ENCODE measurements around the gene KLF2.

Gene KLF2

GRCh38 chr19:16308081-16308480, 16.5 kb upstream of the KLF2 start:
- no peak for DNase-seq

GRCh38 chr19:16309643-16310042, 15.0 kb upstream of the KLF2 start:
- DNase-seq = peak in 1 of 4 experiments; percentile 19

- peak; percentile 77 to 90 (median 85) for DNase-seq
Measured at GRCh38 chr19:16315825-16316505, 8.7 kb upstream of the KLF2 start.

GRCh38 chr19:16316506-16316882, 8.1 kb upstream of the KLF2 start:
- DNase-seq = peak; percentile 23 to 61 (median 44)

- DNase-seq = peak; percentile 33 to 55 (median 40)
Measured at GRCh38 chr19:16319481-16319880, 5.1 kb upstream of the KLF2 start.

GRCh38 chr19:16320987-16321386, 3.6 kb upstream of the KLF2 start:
- DNase-seq = no peak

GRCh38 chr19:16325161-16325527, 518 bp downstream of the KLF2 start:
- DNase-seq = peak; percentile 34 to 67 (median 52)

GRCh38 chr19:16325641-16326400, 1.2 kb downstream of the KLF2 start:
- DNase-seq = peak in 3 of 4 experiments; percentile 20 to 57 (median 46)

- peak in 2 of 4 experiments; percentile 21 to 29 for DNase-seq
Measured at GRCh38 chr19:16326401-16327168, 2.0 kb downstream of the KLF2 start.

- DNase-seq = no peak
Measured at GRCh38 chr19:16327169-16327475, 2.5 kb downstream of the KLF2 start.

- peak in 1 of 4 experiments; percentile 18 for DNase-seq
Measured at GRCh38 chr19:16327501-16327900, 2.9 kb downstream of the KLF2 start.

GRCh38 chr19:16327911-16328823, 3.5 kb downstream of the KLF2 start:
- peak; percentile 96 to 99 (median 96) for DNase-seq

GRCh38 chr19:16328824-16329482, 4.3 kb downstream of the KLF2 start:
- DNase-seq = peak in 3 of 4 experiments; percentile 38 to 58 (median 41)

GRCh38 chr19:16330368-16330801, 5.8 kb downstream of the KLF2 start:
- peak; percentile 72 to 86 (median 85) for DNase-seq

GRCh38 chr19:16330806-16331690, 6.4 kb downstream of the KLF2 start:
- peak in 1 of 4 experiments; percentile 14 for DNase-seq

GRCh38 chr19:16333001-16333586, 8.5 kb downstream of the KLF2 start:
- DNase-seq = no peak

- peak in 3 of 4 experiments; percentile 16 to 61 (median 59) for DNase-seq
Measured at GRCh38 chr19:16334411-16334810, 9.8 kb downstream of the KLF2 start.

GRCh38 chr19:16335226-16335625, 10.6 kb downstream of the KLF2 start:
- no peak for DNase-seq

GRCh38 chr19:16336571-16336970, 11.9 kb downstream of the KLF2 start:
- no peak for DNase-seq

- DNase-seq = no peak
Measured at GRCh38 chr19:16337809-16338469, 13.3 kb downstream of the KLF2 start.

Data from suppressor macrophage (primary cell).